Stimulated activated CD4-positive, alpha-beta T cell treated with anti-CD3 and anti-CD28 coated beads, Interleukin-15, amount 100 ng/mL, for 1 hour (primary cell): ENCODE results near the gene FGD3.

Experiments used
- DNase-seq, 2 donors: peaks; one replicate each; pipeline ENCODE4 v3.0.0-alpha.2; 2020; ENCODE audit warnings: low read depth in 1 of 2, low spot score in 1 of 2

FGD3 gene

GRCh38 chr9:92954049-92954861, 6.9 kb downstream of the FGD3 start:
- peak in 1 of 2 donors; percentile 65 for DNase-seq

GRCh38 chr9:92954886-92955285, 7.6 kb downstream of the FGD3 start:
- no peak for DNase-seq

- DNase-seq: no peak
These were observed 13.4 kb downstream of the FGD3 start for GRCh38 chr9:92960561-92961290.

GRCh38 chr9:92961627-92962302, 14.4 kb downstream of the FGD3 start:
- DNase-seq: no peak

- DNase-seq: no peak
These were observed 15.0 kb downstream of the FGD3 start for GRCh38 chr9:92962303-92962649.

- DNase-seq: no peak
These were observed 15.5 kb downstream of the FGD3 start for GRCh38 chr9:92962846-92963245.

GRCh38 chr9:92963831-92964606, 16.7 kb downstream of the FGD3 start:
- peak; percentile 42 to 43 for DNase-seq

- no peak for DNase-seq
These were observed 17.3 kb downstream of the FGD3 start for GRCh38 chr9:92964607-92965060.

- DNase-seq: no peak
These were observed 17.9 kb downstream of the FGD3 start for GRCh38 chr9:92965061-92965758.

GRCh38 chr9:92965759-92966517, 18.6 kb downstream of the FGD3 start:
- no peak for DNase-seq

- DNase-seq: no peak
These were observed 19.1 kb downstream of the FGD3 start for GRCh38 chr9:92966518-92966800.

GRCh38 chr9:92968081-92968480, 20.8 kb downstream of the FGD3 start:
- DNase-seq: no peak

- no peak for DNase-seq
These were observed 22.5 kb downstream of the FGD3 start for GRCh38 chr9:92969516-92970466.

GRCh38 chr9:92970467-92970923, 23.2 kb downstream of the FGD3 start:
- DNase-seq: no peak

GRCh38 chr9:92971121-92971520, 23.8 kb downstream of the FGD3 start:
- no peak for DNase-seq

- no peak for DNase-seq
These were observed 24.5 kb downstream of the FGD3 start for GRCh38 chr9:92971776-92972175.

- no peak for DNase-seq
These were observed 26.4 kb downstream of the FGD3 start for GRCh38 chr9:92973700-92974099.

GRCh38 chr9:92974161-92974661, 26.9 kb downstream of the FGD3 start:
- DNase-seq: no peak
